Small intestine (tissue), 7 donors: ENCODE measurements around the gene PCNT. TPM values are rescaled to one million over a fixed set of nuclear protein-coding genes. Genes with fewer than 3 reads are reported as not detected.

Source experiments
- DNase-seq, 2 donors: peaks; one replicate each; pipeline versions ENCODE4 v3.0.0 to v3.0.0-alpha.2; 2013
- FAIRE-seq: peaks from 2 replicates; lab custom pipeline; 2012; peaks lifted over from hg19 to GRCh38; lab: Jason Lieb, UNC
- H3K27ac ChIP-seq, 3 donors: one replicate each; pipeline ENCODE4 v1.5.1; 2013; ENCODE audit warnings: low read length in 2 of 3, mild to moderate bottlenecking in 2 of 3, control low read depth in 1 of 3, inconsistent platforms in 1 of 3, low read depth in 1 of 3, moderate library complexity in 1 of 3
- H3K27me3 ChIP-seq, 3 donors: one replicate each; pipeline ENCODE4 v1.6.1; 2013; ENCODE audit warnings: low read length in 3 of 3, inconsistent platforms in 1 of 3; ENCODE audit not compliant: control insufficient read depth in 3 of 3, insufficient read depth in 3 of 3
- H3K36me3 ChIP-seq, 3 donors: one replicate each; pipeline ENCODE4 v1.6.1; 2013; ENCODE audit warnings: low read length in 3 of 3, inconsistent platforms in 1 of 3, low read depth in 1 of 3, mild to moderate bottlenecking in 1 of 3, moderate library complexity in 1 of 3; ENCODE audit not compliant: control insufficient read depth in 3 of 3, insufficient read depth in 2 of 3
- H3K4me1 ChIP-seq, 3 donors: one replicate each; pipeline ENCODE4 v1.6.1; 2013; ENCODE audit warnings: low read length in 2 of 3, inconsistent platforms in 1 of 3, low read depth in 1 of 3, mild to moderate bottlenecking in 1 of 3, moderate library complexity in 1 of 3; ENCODE audit not compliant: control insufficient read depth in 3 of 3, insufficient read depth in 2 of 3
- H3K4me3 ChIP-seq, 3 donors: one replicate each; pipeline ENCODE4 v1.5.1; 2013; ENCODE audit warnings: low read length in 3 of 3, control low read depth in 1 of 3, inconsistent platforms in 1 of 3, low read depth in 1 of 3, mild to moderate bottlenecking in 1 of 3, moderate library complexity in 1 of 3
- H3K9me3 ChIP-seq, 2 donors: one replicate each; pipeline ENCODE4 v1.6.1; 2013; ENCODE audit warnings: low read depth in 1 of 2, low read length in 1 of 2; ENCODE audit not compliant: control insufficient read depth in 2 of 2, insufficient read depth in 1 of 2
- WGBS, 3 donors: extraction: QIAGEN DNeasy Blood & Tissue Kit; methylation state at CpG; one replicate each; pipeline ENCODE4 v1.1.7; 2013; 5-methylcytosine and 5-hydroxymethylcytosine counted together
- polyA plus RNA-seq, 4 donors: library from polyadenylated mRNA; stranded (reverse) in 3 of 4; unstranded in 1 of 4; fragments of 200-250 nt in 3 of 4; fragments of 120-200 nt in 1 of 4; gene quantifications; one replicate each; pipeline versions ENCODE4 v1.2.1 to v1.2.3, GENCODE V29; 2013
- donor health status: healthy with polysubstance abuse.
- donor health status: control.
- donor health status: control.
- donor health status: Bipolar disorder and iron deficiency.
- donor health status: healthy.

Gene PCNT
- polyA plus RNA-seq, 4 donors = 9.2 to 15.4 (median 12.9) TPM

- H3K4me3 ChIP-seq = no peak overlapping the region
- no peak for DNase-seq
- H3K27ac ChIP-seq = no peak overlapping the region
- FAIRE-seq = no peak
- peaks cover 0 to 9% (median 0%) of the 10 kb centered on the region in 3 donors for H3K36me3 ChIP-seq
- H3K4me1 ChIP-seq = peaks cover 0 to 24% (median 6%) of the 10 kb centered on the region in 3 donors
- H3K27me3 ChIP-seq = no peaks in the 10 kb centered on the region
- H3K9me3 ChIP-seq = peaks cover 0 to 10% of the 10 kb centered on the region in 2 donors
- 31 to 50% (median 35%) methylated on average over 3 of the region's 3 CpGs for WGBS, 3 donors
Observed at GRCh38 chr21:46454142-46454541, 130.2 kb downstream of the PCNT start.

GRCh38 chr21:46454634-46455390 is 130.9 kb downstream of the PCNT start:
- FAIRE-seq = no peak
- WGBS, 3 donors = 81 to 86% (median 83%) methylated on average over 4 of the region's 4 CpGs
- no peak for DNase-seq
- H3K9me3 ChIP-seq = peaks cover 0 to 3% of the 10 kb centered on the region in 2 donors
- H3K27ac ChIP-seq = peak overlapping the region in 1 of 3 donors; percentile 14
- peaks cover 0 to 6% (median 0%) of the 10 kb centered on the region in 3 donors for H3K36me3 ChIP-seq
- no peak overlapping the region for H3K4me3 ChIP-seq
- peaks cover 0 to 24% (median 9%) of the 10 kb centered on the region in 3 donors for H3K4me1 ChIP-seq
- H3K27me3 ChIP-seq = no peaks in the 10 kb centered on the region

- peaks cover 0 to 5% (median 0%) of the 10 kb centered on the region in 3 donors for H3K36me3 ChIP-seq
- no peak overlapping the region for H3K4me3 ChIP-seq
- 47 to 54% (median 48%) methylated on average over 10 of the region's 10 CpGs for WGBS, 3 donors
- DNase-seq (no peak), FAIRE-seq (no peak)
- H3K4me1 ChIP-seq = peaks cover 0 to 24% (median 9%) of the 10 kb centered on the region in 3 donors
- peak overlapping the region in 1 of 3 donors; percentile 12 for H3K27ac ChIP-seq
- no peaks in the 10 kb centered on the region for H3K27me3 ChIP-seq
- H3K9me3 ChIP-seq = no peaks in the 10 kb centered on the region
Observed at GRCh38 chr21:46455575-46456385, 131.8 kb downstream of the PCNT start.

- Histone ChIP-seq H3K9me3 (no peaks in the 10 kb centered on the region), H3K4me1 (peaks cover 0 to 24% (median 9%) of the 10 kb centered on the region in 3 donors), H3K36me3 (peaks cover 0 to 5% (median 0%) of the 10 kb centered on the region in 3 donors), H3K27me3 (no peaks in the 10 kb centered on the region), H3K4me3 (no peak overlapping the region), H3K27ac (no peak overlapping the region)
- 86 to 92% (median 88%) methylated on average over 4 of the region's 4 CpGs for WGBS, 3 donors
- DNase-seq (no peak), FAIRE-seq (no peak)
Observed at GRCh38 chr21:46456750-46457149, 132.8 kb downstream of the PCNT start.

GRCh38 chr21:46457801-46458314 is 133.9 kb downstream of the PCNT start:
- DNase-seq (peak in 1 of 2 donors; percentile 44), FAIRE-seq (no peak)
- Histone ChIP-seq H3K36me3 (peaks cover 0 to 5% (median 0%) of the 10 kb centered on the region in 3 donors), H3K4me1 (peaks cover 0 to 23% (median 9%) of the 10 kb centered on the region in 3 donors), H3K27me3 (no peaks in the 10 kb centered on the region), H3K9me3 (no peaks in the 10 kb centered on the region), H3K27ac (peak overlapping the region; percentile 83 to 88 (median 87)), H3K4me3 (peak overlapping the region; percentile 82 to 86 (median 84))
- WGBS, 3 donors = 0% methylated on average over 28 to 30 of the region's 30 CpGs

GRCh38 chr21:46458315-46459023 is 134.5 kb downstream of the PCNT start, which contains the start of gene DIP2A:
Gene DIP2A (plus strand): TSS chr21:46458891. CDS start chr21:46459132, 241 bp downstream.
- peak within 1 kb of the TSS; percentile 82 to 86 (median 84) for H3K4me3 ChIP-seq
- peaks cover 0 to 19% (median 9%) of the 10 kb centered on the region in 3 donors for H3K4me1 ChIP-seq
- H3K9me3 ChIP-seq = no peaks in the 10 kb centered on the region
- 0 to 1% (median 0%) methylated on average over 38 to 91 of the region's 91 CpGs for WGBS, 3 donors
- peak within 1 kb of the TSS; percentile 87 to 94 (median 88) for H3K27ac ChIP-seq
- FAIRE-seq (no peak), DNase-seq (peak; percentile 97 to 99)
- H3K27me3 ChIP-seq = no peaks in the 10 kb centered on the region
- peaks cover 0 to 5% (median 2%) of the 10 kb centered on the region in 3 donors for H3K36me3 ChIP-seq

GRCh38 chr21:46459024-46459355 is 135.0 kb downstream of the PCNT start:
- peaks cover 0 to 5% (median 2%) of the 10 kb centered on the region in 3 donors for H3K36me3 ChIP-seq
- DNase-seq (no peak), FAIRE-seq (no peak)
- H3K27ac ChIP-seq = peak overlapping the region; percentile 48 to 94 (median 68)
- 0 to 1% (median 1%) methylated on average over 18 to 36 of the region's 36 CpGs for WGBS, 3 donors
- no peaks in the 10 kb centered on the region for H3K27me3 ChIP-seq
- H3K4me1 ChIP-seq = peaks cover 0 to 19% (median 9%) of the 10 kb centered on the region in 3 donors
- H3K4me3 ChIP-seq = peak overlapping the region; percentile 61 to 82 (median 79)
- H3K9me3 ChIP-seq = no peaks in the 10 kb centered on the region
